CD4-positive, alpha-beta T cell treated with Interferon gamma for 1 hour (primary cell): ENCODE results near the gene RPN2.

Source experiments
- DNase-seq: peaks from one replicate; pipeline ENCODE4 v3.0.0-alpha.2; 2020

Gene RPN2

GRCh38 chr20:37188787-37189186 lies 9.7 kb downstream of the RPN2 start:
- DNase-seq, result no peak

DNA sequence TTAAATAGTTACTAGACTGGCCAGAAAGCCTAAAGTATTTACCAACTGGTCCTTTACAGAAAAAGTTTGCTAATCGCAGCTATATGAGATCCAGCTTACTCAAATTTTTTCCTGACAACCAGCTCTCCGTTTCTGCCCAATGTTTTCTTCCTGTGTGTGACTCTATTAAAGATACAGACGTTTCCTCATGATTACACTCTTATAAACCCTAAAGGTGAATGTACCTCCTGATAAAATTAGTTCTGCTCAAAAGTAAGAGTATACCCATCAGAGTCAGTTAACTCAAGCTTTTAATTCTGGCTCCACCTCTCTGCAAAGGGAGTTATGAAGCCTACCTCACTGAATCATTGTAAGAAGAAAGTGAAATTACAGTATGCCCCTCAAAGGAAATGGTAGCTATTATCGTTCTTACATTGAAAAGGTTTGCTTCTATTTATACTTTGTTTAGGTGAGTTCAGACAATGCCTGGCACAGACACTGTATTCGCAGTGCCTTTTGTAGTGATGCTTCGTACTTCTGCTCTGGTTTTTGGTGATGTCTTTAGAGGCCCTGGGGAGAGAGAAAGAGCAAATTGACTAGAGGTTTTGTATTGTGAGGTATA lies 10.4 kb downstream of the RPN2 start:
- no peak for DNase-seq

- no peak for DNase-seq
Observed at GRCh38 chr20:37190354-37191112, 11.4 kb downstream of the RPN2 start.

- DNase-seq, result peak; percentile 65
Observed at GRCh38 chr20:37192137-37192854, 13.2 kb downstream of the RPN2 start.

DNA sequence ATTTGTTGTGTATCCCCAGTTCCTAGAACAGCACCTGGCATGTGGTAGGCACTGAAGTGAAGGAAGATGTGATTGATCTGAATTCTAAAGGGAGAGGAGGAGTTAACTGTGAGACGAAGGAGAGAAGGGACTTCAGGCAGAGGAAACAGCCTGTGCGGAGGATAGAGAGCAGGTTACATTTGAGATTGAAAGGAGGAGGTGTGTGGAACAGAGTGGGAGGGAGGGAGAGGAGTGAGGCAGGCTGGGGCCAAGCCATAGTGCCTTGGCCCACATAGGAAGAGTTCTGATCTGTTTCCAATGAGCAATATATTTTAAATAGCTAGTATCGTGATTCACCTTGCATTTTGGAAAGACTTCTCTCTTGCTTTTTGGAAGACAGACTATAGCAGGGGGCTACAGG lies 14.1 kb downstream of the RPN2 start:
- DNase-seq, result no peak

DNA sequence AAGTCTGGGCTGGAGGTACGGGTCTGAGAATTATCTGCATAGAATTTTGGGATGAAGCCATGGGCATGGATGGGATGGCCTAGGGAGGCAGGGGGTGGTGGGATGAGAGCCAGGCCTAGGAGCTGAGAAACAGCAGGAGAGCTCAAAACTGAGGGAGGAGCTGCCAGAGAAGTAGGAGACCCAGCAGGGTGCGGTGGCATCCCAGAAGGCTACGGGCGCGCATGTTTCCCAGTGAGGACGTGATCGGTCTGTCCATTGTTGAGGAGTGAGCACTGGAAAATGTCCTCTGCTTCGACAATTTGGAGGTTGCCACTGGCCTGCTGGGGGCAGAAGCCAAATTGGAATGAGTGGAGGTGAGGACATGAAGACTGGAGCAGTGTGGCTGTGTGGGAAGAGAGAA lies 14.7 kb downstream of the RPN2 start:
- DNase-seq, result no peak

GRCh38 chr20:37194621-37195417 lies 15.7 kb downstream of the RPN2 start:
- no peak for DNase-seq

- no peak for DNase-seq
Observed at GRCh38 chr20:37198932-37199660, 20.0 kb downstream of the RPN2 start.

DNA sequence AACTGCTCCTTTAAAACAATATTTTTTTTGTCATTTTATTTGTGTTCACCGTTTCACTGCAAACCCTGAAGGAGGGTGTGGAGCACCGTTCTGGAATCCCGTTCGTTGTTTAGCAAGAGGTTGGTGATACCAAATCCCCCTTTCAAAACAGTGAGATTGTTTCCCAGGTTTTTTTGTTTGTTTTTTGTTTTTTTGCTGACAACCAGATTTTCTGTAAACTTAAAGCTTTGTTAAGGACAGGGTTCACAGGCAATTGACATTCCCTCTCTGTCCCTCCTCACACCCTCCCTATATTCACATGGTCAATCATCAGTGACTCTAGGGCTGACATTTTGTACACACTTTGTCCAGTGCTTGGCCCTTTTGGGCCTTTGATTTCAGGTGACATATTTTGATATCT lies 21.2 kb downstream of the RPN2 start:
- no peak for DNase-seq

DNA sequence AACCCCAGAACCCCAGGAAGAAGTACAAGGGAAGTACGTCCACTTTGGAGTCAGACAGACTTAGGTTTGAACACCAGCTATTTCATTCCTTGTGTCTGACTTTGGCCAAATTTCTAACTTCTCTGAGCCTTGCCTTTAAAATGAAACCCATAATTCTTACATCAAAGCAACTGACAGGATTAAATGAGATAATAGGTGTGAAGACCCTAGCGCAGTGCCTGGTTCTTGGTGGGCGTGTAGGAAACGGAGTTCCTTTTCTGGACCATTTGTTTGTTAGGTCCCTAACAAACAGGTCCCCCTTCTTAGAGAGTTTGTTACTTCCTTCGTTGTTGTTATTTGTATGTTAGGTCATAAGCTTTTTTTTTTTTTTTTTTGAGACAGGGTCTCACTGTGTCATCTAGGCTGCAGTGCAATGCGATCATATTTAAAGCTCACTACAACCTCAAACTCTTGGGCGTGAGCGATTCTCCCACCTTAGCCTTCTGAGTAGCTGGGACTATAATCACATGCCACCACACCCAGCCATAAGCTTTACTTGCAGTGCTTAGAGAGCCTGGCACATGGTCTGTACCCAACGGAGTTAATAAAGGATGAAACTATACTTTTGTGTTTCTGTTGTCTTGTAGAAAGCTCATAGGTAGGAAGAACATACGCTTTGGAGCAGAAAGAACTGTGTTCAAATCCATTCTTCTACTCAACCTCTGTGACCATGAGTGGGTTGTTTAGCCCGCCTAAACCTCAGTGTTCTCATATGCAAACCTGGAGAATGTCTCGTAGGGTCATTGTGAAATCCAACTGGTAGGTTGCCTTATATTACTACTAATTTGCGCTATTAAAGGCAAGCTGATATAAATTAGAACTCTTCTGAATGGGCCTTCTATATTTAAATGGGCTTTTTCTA lies 22.0 kb downstream of the RPN2 start:
- no peak for DNase-seq

DNA sequence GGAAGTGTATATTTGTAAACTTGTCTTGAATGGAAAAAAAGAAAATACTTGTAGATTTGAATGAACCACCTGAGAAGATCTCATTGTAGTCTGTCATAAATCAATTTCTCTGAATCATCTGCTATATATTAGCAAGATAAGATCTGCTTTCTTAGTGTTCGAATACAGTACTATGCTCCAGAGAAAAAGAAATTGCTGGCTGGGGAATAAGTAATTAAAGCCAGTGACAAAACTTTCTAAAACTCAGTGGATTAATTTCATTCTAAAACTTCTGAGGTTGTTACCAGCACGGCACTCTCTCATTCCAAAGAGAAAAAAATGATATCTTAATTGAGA lies 22.7 kb downstream of the RPN2 start:
- no peak for DNase-seq

DNA sequence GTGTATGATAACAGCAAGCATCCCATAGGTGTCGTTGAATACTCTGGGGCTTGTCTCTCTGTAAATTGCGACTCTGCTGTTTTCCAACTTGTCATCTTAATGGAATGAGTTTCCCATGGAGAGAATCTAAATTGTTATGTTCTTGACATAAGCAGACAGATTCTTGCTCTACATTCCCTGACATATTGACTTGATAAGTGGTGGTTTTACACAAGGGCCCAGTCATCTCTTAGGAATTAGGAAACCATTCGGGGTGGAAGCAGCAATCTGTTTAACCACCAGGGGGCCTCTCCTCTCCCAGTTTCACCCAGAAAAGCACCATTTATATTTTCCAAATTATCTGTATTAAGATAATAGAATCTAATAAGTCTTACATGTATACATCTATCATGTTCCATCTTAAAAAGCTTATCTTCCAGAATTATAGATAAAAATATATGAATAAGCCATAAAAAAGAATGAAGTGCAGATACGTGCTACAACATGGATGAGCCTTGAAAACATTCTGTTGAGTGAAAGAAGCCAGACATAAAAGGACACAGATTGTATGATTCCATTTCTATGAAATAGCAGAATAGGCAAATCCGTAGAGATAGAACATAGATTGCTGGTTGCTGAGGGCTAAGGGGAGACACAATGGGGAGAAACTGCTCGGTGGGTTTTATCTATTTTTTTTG lies 23.3 kb downstream of the RPN2 start:
- DNase-seq, result no peak

DNA sequence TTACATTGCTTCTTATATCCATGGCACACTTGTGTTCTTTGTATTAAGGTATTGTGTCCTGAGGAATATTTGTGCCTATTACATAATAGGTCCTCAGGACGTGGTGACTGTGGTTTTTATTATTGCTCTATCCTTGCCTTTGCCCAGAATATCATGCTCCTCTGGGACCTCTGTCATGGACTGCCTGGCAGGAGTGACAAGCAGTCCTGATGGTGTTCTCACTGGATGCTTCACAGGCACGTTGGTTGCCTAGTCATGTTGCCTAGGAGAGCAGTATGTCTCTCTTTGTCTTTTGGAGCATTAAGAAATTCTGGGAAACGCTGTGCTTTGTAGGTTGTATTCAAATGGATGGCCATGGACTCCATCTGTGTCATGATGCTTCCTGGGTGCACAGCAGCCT lies 24.9 kb downstream of the RPN2 start:
- DNase-seq, result no peak

DNA sequence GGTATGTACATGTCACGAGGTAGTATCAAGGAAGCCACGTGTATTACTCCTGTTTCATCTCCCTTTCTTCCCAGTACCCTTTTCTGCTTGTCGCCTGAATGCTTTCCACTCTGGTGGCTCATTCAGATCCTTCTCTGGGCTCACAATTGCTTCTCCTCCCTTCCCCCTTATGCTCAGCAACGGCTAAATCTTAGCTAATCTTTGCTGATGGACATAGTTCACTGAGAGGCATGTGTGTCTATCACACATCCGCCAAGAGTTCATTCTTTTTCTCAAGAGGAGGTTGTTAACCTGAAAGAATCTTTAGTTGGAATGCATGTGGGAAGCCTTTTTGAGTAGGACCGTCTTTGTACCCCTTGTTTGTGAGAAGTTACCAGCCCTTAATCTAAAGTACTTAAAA lies 26.0 kb downstream of the RPN2 start:
- no peak for DNase-seq

GRCh38 chr20:37205794-37206193 lies 26.7 kb downstream of the RPN2 start:
- DNase-seq, result no peak

DNA sequence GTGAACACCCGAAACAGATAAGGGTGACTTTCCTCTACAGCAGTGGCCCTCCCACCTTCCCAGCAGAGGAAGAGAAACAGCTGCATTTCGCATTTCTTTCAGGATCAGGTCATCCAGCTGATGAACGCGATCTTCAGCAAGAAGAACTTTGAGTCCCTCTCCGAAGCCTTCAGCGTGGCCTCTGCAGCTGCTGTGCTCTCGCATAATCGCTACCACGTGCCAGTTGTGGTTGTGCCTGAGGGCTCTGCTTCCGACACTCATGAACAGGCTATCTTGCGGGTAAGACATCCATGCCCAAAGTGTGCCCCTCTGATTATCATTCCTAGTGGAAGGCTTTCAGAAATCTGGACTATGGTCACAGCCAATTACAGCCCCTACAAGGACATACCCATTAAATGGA lies 28.0 kb downstream of the RPN2 start:
- DNase-seq, result no peak

DNA sequence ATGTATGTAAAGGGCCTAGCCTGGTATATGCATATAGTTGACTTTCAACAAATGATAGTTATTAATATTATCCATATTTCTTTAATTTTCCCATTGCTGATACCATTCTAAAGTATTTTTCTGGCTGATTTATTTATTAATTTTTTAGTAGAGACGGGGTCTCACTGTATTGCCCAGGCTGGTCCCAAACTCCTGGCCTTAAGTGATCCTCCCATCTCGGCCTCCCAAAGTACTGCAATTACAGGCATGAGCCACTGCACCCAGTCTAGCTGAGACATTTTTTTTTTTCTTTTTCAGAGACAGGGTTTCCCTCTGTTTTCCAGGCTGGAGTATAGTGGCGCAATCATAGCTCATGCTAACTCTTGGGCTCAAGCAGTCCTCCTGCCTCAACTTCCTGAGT lies 30.1 kb downstream of the RPN2 start:
- no peak for DNase-seq

DNA sequence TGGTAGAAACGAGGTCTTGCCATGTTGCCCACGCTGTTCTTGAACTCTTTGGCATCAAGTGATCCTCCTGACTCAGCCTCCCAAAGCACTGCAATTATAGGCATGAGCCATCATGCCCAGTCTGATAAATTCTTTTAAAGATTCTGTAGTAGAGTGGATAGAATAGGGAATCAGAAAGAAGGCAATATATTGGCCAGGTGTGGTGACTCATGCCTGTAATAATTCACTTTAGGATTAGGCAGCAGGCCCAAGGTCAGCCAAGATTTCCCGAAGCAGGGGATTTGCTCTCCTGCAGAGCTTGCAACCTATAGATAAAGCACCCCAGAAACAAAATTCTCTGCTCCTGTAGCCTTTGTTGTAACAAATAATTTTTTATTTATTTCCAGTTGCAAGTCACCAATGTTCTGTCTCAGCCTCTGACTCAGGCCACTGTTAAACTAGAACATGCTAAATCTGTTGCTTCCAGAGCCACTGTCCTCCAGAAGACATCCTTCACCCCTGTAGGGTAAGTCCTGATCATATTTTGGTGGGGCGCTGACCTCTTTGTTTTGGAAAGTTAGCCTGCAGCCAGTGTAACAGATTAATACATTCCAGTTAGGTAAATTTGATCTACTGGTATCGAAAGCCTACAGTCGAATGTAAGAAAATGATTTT lies 30.7 kb downstream of the RPN2 start:
- DNase-seq, result no peak

DNA sequence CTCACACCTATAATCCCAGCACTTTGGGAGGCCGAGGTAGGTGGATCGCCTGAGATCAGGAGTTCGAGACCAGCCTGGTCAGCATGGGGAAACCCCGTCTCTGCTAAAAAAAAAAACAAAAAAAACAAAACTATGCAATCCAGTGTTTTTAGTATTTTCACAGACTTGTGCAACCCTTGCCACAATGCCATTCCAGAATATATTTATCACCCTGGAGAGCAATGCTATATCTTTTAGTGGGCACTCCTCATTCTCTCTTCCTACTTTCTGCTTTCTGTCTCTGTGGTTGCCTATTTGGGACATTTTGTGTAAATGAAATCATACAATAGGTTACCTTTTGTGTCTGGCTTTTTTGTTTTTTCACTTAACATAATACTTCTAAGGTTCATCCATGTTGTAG lies 39.3 kb downstream of the RPN2 start:
- DNase-seq, result no peak

GRCh38 chr20:37218976-37219375 lies 39.8 kb downstream of the RPN2 start:
- no peak for DNase-seq
